ENCODE data around the gene MYO1F. TPM values are rescaled to one million over a fixed set of nuclear protein-coding genes. Genes with fewer than 3 reads are reported as not detected.
A peak's percentile ranks its signal among the peaks of the same experiment; 100 is the strongest.

MYO1F gene
- polyA plus RNA-seq, 3 donors = 121 to 707 (median 197) TPM

GRCh38 chr19:8616861-8617260 is 39.6 kb upstream of the MYO1F start:
- H2AFZ ChIP-seq (ENCODE audit: insufficient read depth, low read depth, low read length, poor library complexity, severe bottlenecking) = no peak overlapping the region
- H3K4me1 ChIP-seq (ENCODE audit: control insufficient read depth in 1 of 2, insufficient read depth in 2 of 2, low read length in 2 of 2) = peaks cover 6 to 7% of the 10 kb centered on the region in 2 donors
- peaks cover 9 to 28% (median 22%) of the 10 kb centered on the region in 3 donors for H3K27me3 Mint-ChIP-seq (ENCODE audit: low read depth in 3 of 3)
- H3K4me3 ChIP-seq (replicated peaks in 1 of 3; ENCODE audit: low read depth in 2 of 3, low read length in 3 of 3) = no peak overlapping the region
- H3K9me3 ChIP-seq (replicated peaks in 1 of 2; ENCODE audit: control insufficient read depth in 1 of 2, insufficient read depth in 1 of 2, low read length in 2 of 2) = no peaks in the 10 kb centered on the region
- H3K4me2 ChIP-seq (replicated peaks; ENCODE audit: extremely low read depth, low read length, poor library complexity, severe bottlenecking) = no peak overlapping the region
- no peak for DNase-seq
- peaks cover 0 to 2% (median 0%) of the 10 kb centered on the region in 7 donors for H3K9me3 Mint-ChIP-seq
- no peak overlapping the region for H3K27ac Mint-ChIP-seq
- no peak for TF ChIP-seq CTCF (IDR thresholded peaks at IDR 0.05)
- no CpG with 5 or more reads among the region's 6 CpGs for WGBS (ENCODE audit: insufficient coverage)
- H3K27ac ChIP-seq (ENCODE audit: low read depth in 1 of 2, low read length in 2 of 2) = no peak overlapping the region
- H3K36me3 Mint-ChIP-seq = no peaks in the 10 kb centered on the region
- H3K4me3 Mint-ChIP-seq = no peak overlapping the region
- no peaks in the 10 kb centered on the region for H3K36me3 ChIP-seq (replicated peaks in 1 of 2; ENCODE audit: control insufficient read depth in 1 of 2, insufficient read depth in 2 of 2, low read length in 2 of 2)
- H3K4me1 Mint-ChIP-seq = peaks cover 9% of the 10 kb centered on the region
- intact Hi-C loops (cut with micrococcal nuclease) = loop anchor here (5.0 to 10.0 kb wide), 2 partner anchors 35 to 78 kb away; partner anchors contain the start of gene ACTL9 (in 1 of the 2)
- no peaks in the 10 kb centered on the region for H3K79me2 ChIP-seq (ENCODE audit: insufficient read depth, low read length)
- no peak overlapping the region for H3K9ac ChIP-seq (ENCODE audit: insufficient read depth, low read length, poor library complexity, severe bottlenecking)
- H3K27me3 ChIP-seq (ENCODE audit: control insufficient read depth in 2 of 2, insufficient read depth in 2 of 2, low read length in 2 of 2) = peaks cover 0 to 5% of the 10 kb centered on the region in 2 donors
- H4K20me1 ChIP-seq (ENCODE audit: insufficient read depth, low read length) = no peaks in the 10 kb centered on the region

- peaks cover 9% of the 10 kb centered on the region for H3K4me1 Mint-ChIP-seq
- TF ChIP-seq CTCF (IDR thresholded peaks at IDR 0.05) = peak; percentile 95
- intact Hi-C loops (cut with micrococcal nuclease) = loop anchor here (2.0 to 10.0 kb wide), 3 partner anchors 36 to 79 kb away; partner anchors contain the start of gene ACTL9 (in 1 of the 2)
- H3K4me2 ChIP-seq (replicated peaks; ENCODE audit: extremely low read depth, low read length, poor library complexity, severe bottlenecking) = peak overlapping the region; percentile 47
- DNase-seq = peak; percentile 73 to 84 (median 76)
- peaks cover 0 to 11% of the 10 kb centered on the region in 2 donors for H3K27me3 ChIP-seq (ENCODE audit: control insufficient read depth in 2 of 2, insufficient read depth in 2 of 2, low read length in 2 of 2)
- H2AFZ ChIP-seq (ENCODE audit: insufficient read depth, low read depth, low read length, poor library complexity, severe bottlenecking) = no peak overlapping the region
- H3K4me3 Mint-ChIP-seq = peak overlapping the region; percentile 59 to 73
- no peaks in the 10 kb centered on the region for H3K79me2 ChIP-seq (ENCODE audit: insufficient read depth, low read length)
- 17% methylated on average over 18 of the region's 23 CpGs for WGBS (ENCODE audit: insufficient coverage)
- no peaks in the 10 kb centered on the region for H3K9me3 ChIP-seq (replicated peaks in 1 of 2; ENCODE audit: control insufficient read depth in 1 of 2, insufficient read depth in 1 of 2, low read length in 2 of 2)
- H3K4me1 ChIP-seq (ENCODE audit: control insufficient read depth in 1 of 2, insufficient read depth in 2 of 2, low read length in 2 of 2) = peaks cover 6 to 7% of the 10 kb centered on the region in 2 donors
- H4K20me1 ChIP-seq (ENCODE audit: insufficient read depth, low read length) = no peaks in the 10 kb centered on the region
- no peak overlapping the region for H3K9ac ChIP-seq (ENCODE audit: insufficient read depth, low read length, poor library complexity, severe bottlenecking)
- no peaks in the 10 kb centered on the region for H3K36me3 ChIP-seq (replicated peaks in 1 of 2; ENCODE audit: control insufficient read depth in 1 of 2, insufficient read depth in 2 of 2, low read length in 2 of 2)
- peak overlapping the region in 1 of 3 experiments; percentile 21 for H3K4me3 ChIP-seq (replicated peaks in 1 of 3; ENCODE audit: low read depth in 2 of 3, low read length in 3 of 3)
- peaks cover 0 to 2% (median 0%) of the 10 kb centered on the region in 7 donors for H3K9me3 Mint-ChIP-seq
- H3K27ac ChIP-seq (ENCODE audit: low read depth in 1 of 2, low read length in 2 of 2) = no peak overlapping the region
- no peak overlapping the region for H3K27ac Mint-ChIP-seq
- H3K27me3 Mint-ChIP-seq (ENCODE audit: low read depth in 3 of 3) = peaks cover 10 to 35% (median 24%) of the 10 kb centered on the region in 3 donors
- H3K36me3 Mint-ChIP-seq = no peaks in the 10 kb centered on the region
Measured at GRCh38 chr19:8615813-8616596, 38.8 kb upstream of the MYO1F start.

Data from CD14-positive monocyte (primary cell).